SU-DHL-6 (cell line): ENCODE measurements around the gene SLC4A3.

Source experiments
- H2AFZ ChIP-seq: fragments of 200-600 bp; sonication (generic); 2 replicates; pipeline ENCODE4 v1.6.1; 2014; ENCODE audit warnings: low read depth, mild to moderate bottlenecking, moderate library complexity, mixed read lengths, antibody characterized with exemption, low read length; ENCODE audit not compliant: severe bottlenecking
- H3F3A ChIP-seq: fragments of 200-600 bp; shearing (Covaris generic); 2 replicates; pipeline ENCODE4 v1.6.0; 2016; ENCODE audit warnings: antibody characterized with exemption, mild to moderate bottlenecking; ENCODE audit not compliant: insufficient read depth
- H3K27ac ChIP-seq: fragments of 200-600 bp; sonication (generic); 2 replicates; pipeline ENCODE4 v1.5.1; 2016; ENCODE audit warnings: low read depth, mild to moderate bottlenecking, low read length, moderate library complexity, mixed read lengths
- H3K27me3 ChIP-seq: fragments of 200-600 bp; sonication (generic), shearing (Covaris generic); 2 replicates; pipeline ENCODE4 v1.6.0; 2014; ENCODE audit warnings: mild to moderate bottlenecking, low read length
- H3K36me3 ChIP-seq: fragments of 200-600 bp; sonication (generic); 2 replicates; pipeline ENCODE4 v1.6.1; 2014; ENCODE audit warnings: mild to moderate bottlenecking, low read length, mixed read lengths
- H3K4me2 ChIP-seq: fragments of 300-600, 200-600 bp; shearing (Covaris generic), sonication (generic); 2 replicates; pipeline ENCODE4 v1.6.0; 2014; ENCODE audit warnings: low read length, low read depth, mild to moderate bottlenecking; ENCODE audit not compliant: poor library complexity, severe bottlenecking
- H3K4me3 ChIP-seq: fragments of 200-600 bp; sonication (generic); 2 replicates; pipeline ENCODE4 v1.5.1; 2014; ENCODE audit warnings: antibody characterized with exemption, low read length, mild to moderate bottlenecking, mixed read lengths; ENCODE audit not compliant: insufficient read depth, poor library complexity, severe bottlenecking
- H3K79me2 ChIP-seq: fragments of 200-600 bp; sonication (generic); 2 replicates; pipeline ENCODE4 v1.6.1; 2014; ENCODE audit warnings: mild to moderate bottlenecking, low read length, moderate library complexity; ENCODE audit not compliant: insufficient read depth
- H3K9ac ChIP-seq: fragments of 200-600 bp; sonication (generic); 2 replicates; pipeline ENCODE4 v1.7.0; 2014; ENCODE audit warnings: mild to moderate bottlenecking, low read length
- H3K9me2 ChIP-seq: fragments of 200-600 bp; sonication (generic); replicated peaks from 2 replicates; pipeline ENCODE4 v1.6.1; 2014; ENCODE audit warnings: low read length; ENCODE audit not compliant: insufficient read depth
- H3K9me3 ChIP-seq: fragments of 200-600 bp; sonication (generic); 2 replicates; pipeline ENCODE4 v1.6.1; 2014; ENCODE audit warnings: low read length, mixed read lengths; ENCODE audit not compliant: insufficient read depth
- H4K20me1 ChIP-seq: fragments of 200-600 bp; sonication (generic); 2 replicates; pipeline ENCODE4 v1.6.1; 2014; ENCODE audit warnings: low read depth, mild to moderate bottlenecking, antibody characterized with exemption, low read length, moderate library complexity, mixed read lengths
- EZH2phosphoT487 ChIP-seq: fragments of 200-600 bp; sonication (generic), shearing (Covaris generic); conservative IDR thresholded peaks from 2 replicates; pipeline ENCODE4 v1.6.1; 2018; ENCODE audit warnings: mild to moderate bottlenecking, antibody characterized with exemption, low read length, moderate library complexity, mixed read lengths
- TF ChIP-seq, protein P1 (sequence below): fragments of 200-600 bp; sonication (generic); IDR thresholded peaks from one replicate; pipeline ENCODE4 v1.5.1; 2017; ENCODE audit warnings: antibody characterized with exemption, mild to moderate bottlenecking, low read length, moderate library complexity; ENCODE audit not compliant: insufficient read depth, poor library complexity, severe bottlenecking

SLC4A3 gene

DNA sequence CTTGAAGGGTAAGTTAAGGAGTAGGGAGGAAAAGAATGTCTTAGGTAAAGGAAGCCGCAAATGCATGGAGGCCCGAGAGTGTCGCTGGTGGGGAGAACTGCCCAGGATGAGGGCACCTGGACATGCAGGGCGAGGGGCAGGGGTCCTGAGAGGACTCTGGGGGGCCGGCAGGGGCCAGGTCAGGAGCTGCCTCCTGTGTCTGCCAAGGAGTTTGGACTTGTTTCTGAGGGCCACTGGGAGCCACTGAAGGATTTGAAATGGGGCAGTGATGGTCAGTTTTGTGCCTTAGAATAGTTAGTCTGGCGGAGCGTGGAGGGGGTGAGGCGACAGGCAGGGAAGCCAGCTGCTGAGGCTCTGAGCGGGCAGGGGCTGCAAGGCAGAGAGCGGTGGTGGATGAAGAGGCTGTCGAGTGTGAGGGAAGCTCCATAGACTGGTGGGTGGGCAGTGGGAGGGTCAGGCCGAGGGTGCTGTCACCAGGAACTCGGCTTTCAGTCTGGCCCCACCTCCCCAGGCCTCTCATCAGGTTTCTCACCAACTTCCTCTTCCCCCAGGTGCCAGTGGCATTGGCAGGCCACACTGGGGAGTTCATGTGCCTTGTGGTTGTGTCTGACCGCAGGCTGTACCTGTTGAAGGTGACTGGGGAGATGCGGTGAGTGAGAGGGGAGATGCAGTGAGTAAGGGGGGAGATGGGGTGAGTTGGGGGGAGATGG, 14.7 kb upstream of the SLC4A3 start:
- no peaks in the 10 kb centered on the region for H3K9me3 ChIP-seq
- H3K27me3 ChIP-seq = no peaks in the 10 kb centered on the region
- H3K9me2 ChIP-seq = no peaks in the 10 kb centered on the region
- H3K4me2 ChIP-seq = no peak overlapping the region
- no peak for TF ChIP-seq EZH2phosphoT487
- TF ChIP-seq, protein P1, sequence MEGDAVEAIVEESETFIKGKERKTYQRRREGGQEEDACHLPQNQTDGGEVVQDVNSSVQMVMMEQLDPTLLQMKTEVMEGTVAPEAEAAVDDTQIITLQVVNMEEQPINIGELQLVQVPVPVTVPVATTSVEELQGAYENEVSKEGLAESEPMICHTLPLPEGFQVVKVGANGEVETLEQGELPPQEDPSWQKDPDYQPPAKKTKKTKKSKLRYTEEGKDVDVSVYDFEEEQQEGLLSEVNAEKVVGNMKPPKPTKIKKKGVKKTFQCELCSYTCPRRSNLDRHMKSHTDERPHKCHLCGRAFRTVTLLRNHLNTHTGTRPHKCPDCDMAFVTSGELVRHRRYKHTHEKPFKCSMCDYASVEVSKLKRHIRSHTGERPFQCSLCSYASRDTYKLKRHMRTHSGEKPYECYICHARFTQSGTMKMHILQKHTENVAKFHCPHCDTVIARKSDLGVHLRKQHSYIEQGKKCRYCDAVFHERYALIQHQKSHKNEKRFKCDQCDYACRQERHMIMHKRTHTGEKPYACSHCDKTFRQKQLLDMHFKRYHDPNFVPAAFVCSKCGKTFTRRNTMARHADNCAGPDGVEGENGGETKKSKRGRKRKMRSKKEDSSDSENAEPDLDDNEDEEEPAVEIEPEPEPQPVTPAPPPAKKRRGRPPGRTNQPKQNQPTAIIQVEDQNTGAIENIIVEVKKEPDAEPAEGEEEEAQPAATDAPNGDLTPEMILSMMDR = no peak
- H3K27ac ChIP-seq = no peak overlapping the region
- no peak overlapping the region for H3K9ac ChIP-seq
- H3K79me2 ChIP-seq = no peaks in the 10 kb centered on the region
- no peaks in the 10 kb centered on the region for H4K20me1 ChIP-seq
- no peaks in the 10 kb centered on the region for H3K36me3 ChIP-seq
- no peak overlapping the region for H3K4me3 ChIP-seq
- no peak overlapping the region for H2AFZ ChIP-seq
- H3F3A ChIP-seq = no peaks in the 10 kb centered on the region

DNA sequence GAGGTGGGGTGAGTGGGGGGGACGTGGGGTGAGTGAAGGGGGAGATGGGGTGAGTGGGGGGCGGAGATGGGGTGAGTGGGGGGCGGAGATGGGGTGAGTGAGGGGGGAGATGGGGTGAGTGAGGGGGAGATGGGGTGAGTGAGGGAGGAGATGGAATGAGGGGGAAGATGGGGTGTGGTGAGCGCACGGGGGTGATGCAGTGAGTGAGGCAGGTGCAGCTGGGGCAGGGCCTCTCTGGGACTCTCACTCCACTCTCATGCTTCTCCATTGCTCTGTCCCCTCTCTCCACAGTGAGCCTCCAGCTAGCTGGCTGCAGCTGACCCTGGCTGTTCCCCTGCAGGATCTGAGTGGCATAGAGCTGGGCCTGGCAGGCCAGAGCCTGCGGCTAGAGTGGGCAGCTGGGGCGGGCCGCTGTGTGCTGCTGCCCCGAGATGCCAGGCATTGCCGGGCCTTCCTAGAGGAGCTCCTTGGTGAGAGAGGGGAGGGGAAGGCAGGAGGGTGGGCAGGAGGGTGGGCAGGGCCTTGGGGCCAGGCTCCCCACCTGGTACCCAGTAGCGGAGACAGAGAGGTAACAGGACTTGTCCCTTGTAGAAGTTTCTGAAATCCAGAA, 13.9 kb upstream of the SLC4A3 start:
- no peaks in the 10 kb centered on the region for H4K20me1 ChIP-seq
- H3F3A ChIP-seq = no peaks in the 10 kb centered on the region
- no peak for TF ChIP-seq EZH2phosphoT487
- TF ChIP-seq, protein P1 = no peak
- no peak overlapping the region for H3K27ac ChIP-seq
- H3K4me2 ChIP-seq = no peak overlapping the region
- no peaks in the 10 kb centered on the region for H3K9me3 ChIP-seq
- no peaks in the 10 kb centered on the region for H3K36me3 ChIP-seq
- H3K27me3 ChIP-seq = no peaks in the 10 kb centered on the region
- no peak overlapping the region for H2AFZ ChIP-seq
- no peak overlapping the region for H3K4me3 ChIP-seq
- no peaks in the 10 kb centered on the region for H3K79me2 ChIP-seq
- no peaks in the 10 kb centered on the region for H3K9me2 ChIP-seq
- no peak overlapping the region for H3K9ac ChIP-seq

DNA sequence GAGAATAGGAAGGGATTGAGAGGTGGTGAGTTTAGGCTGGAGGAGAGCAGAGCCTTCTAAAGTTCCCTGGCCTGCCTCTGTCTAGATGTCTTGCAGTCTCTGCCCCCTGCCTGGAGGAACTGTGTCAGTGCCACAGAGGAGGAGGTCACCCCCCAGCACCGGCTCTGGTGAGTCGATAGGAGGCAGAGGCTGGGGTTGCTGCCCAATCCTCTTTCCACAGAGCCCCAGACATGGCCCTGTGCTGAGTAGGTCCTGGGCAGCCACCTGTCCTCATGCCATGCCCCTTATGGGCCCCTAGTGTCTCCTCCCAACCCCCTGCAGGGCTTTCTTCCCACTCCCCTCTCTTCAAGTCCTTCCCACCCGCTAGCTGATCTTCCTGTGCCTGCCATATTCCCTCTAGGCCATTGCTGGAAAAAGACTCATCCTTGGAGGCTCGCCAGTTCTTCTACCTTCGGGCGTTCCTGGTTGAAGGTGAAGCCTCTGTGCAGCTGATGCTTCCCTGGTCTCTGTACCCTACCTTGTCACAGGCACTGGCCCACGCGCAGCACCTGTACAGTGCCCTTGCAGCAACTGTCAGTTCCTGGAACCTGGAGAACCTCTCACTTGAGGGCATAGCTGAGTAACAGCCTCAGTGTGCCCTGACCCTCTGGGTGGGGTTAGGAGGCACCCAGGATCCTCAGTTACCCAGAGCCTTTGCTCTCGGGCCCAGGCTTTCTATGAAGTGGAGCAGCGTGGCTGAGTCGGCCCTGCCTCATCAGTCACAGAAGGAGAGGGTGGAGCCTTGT, 13.2 kb upstream of the SLC4A3 start:
- H3K79me2 ChIP-seq = no peaks in the 10 kb centered on the region
- no peaks in the 10 kb centered on the region for H3F3A ChIP-seq
- no peaks in the 10 kb centered on the region for H3K9me2 ChIP-seq
- H3K4me2 ChIP-seq = no peak overlapping the region
- no peak overlapping the region for H3K27ac ChIP-seq
- no peaks in the 10 kb centered on the region for H3K9me3 ChIP-seq
- H3K36me3 ChIP-seq = no peaks in the 10 kb centered on the region
- no peak overlapping the region for H2AFZ ChIP-seq
- no peak overlapping the region for H3K4me3 ChIP-seq
- TF ChIP-seq EZH2phosphoT487 = no peak
- TF ChIP-seq, protein P1 = no peak
- H3K27me3 ChIP-seq = no peaks in the 10 kb centered on the region
- H3K9ac ChIP-seq = no peak overlapping the region
- H4K20me1 ChIP-seq = no peaks in the 10 kb centered on the region
